LNCaP clone FGC (cell line): Measurements from ENCODE around the gene CCDC174.

Source experiments
- DNase-seq: peaks from one replicate; pipeline ENCODE4 v3.0.0-alpha.2; 2011; ENCODE audit warnings: low read depth
- H3K4me3 ChIP-seq: 2 replicates; pipeline ENCODE4 v1.5.1; 2011; ENCODE audit warnings: mild to moderate bottlenecking, low read depth, low read length, control low read depth
- CTCF ChIP-seq: IDR thresholded peaks from 2 replicates; pipeline ENCODE4 v1.5.1; 2012; ENCODE audit warnings: mild to moderate bottlenecking; ENCODE audit not compliant: control insufficient read depth, insufficient read depth; ENCODE audit errors: extremely low read depth

CCDC174 gene

DNA sequence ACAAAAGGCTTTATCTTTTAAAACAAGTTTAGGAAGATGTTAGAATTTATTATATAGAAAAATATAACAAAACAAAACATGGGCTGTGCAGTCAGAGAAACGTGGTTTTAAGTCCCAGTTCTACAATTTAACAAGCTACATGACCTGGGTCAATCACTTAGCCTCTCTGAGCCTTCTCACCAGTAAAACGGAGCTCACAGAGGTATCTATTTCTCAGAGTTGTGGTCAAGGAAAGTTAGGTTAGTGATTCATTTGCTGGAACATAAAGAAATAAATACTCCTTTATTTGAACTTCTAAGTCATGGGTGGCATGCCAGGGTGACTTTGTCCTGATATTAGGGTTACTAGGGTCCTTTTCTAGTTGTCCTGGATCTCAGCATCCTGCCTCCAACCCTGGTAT, 10.8 kb upstream of the CCDC174 start:
- H3K4me3 ChIP-seq: no peak overlapping the region
- no peak for DNase-seq
- TF ChIP-seq CTCF: no peak

- TF ChIP-seq CTCF: no peak
- H3K4me3 ChIP-seq: no peak overlapping the region
- DNase-seq: no peak
Observed at GRCh38 chr3:14641346-14641745, 10.2 kb upstream of the CCDC174 start.

DNA sequence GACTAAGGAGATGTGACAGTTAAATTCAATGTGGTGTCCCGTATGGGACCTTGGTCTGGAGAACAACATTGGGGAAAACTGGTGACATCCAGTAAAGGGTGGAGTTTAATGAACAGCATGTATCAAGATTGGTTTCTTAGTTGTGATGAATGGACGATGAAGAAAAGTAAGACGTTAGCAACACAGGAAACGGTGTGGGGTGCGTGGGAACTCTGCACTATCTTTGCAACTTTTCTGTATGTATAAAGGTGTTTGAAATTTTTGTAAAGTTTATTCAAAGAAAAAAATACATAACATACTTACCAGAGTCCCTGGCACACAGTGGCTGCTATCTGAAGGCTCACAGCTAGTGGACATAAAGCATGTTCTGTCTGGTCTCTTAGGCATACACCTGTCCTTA, 6.1 kb upstream of the CCDC174 start:
- H3K4me3 ChIP-seq: no peak overlapping the region
- TF ChIP-seq CTCF: no peak
- no peak for DNase-seq

DNA sequence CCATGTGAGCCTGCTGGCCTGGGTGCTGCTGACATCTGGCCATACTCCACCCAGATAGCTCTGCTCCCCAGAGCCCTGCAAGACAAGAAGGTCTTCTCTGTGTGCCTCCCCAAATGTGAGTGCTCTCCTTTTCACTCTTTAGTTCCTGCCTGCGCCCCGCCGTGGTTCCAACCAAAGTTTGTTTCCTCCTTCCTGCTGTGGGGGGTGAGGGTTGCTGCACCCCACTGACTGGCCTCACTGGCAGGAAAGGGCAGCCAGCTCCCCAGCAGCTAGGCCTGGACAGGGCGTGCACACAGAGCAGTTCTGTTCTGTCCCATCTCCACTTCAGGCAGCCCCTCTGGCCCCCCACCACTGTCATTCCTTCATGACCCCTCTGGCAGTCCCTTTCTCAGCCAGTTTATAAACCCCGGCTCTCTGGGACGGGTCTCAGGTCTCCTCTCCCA, 5.4 kb upstream of the CCDC174 start:
- no peak for TF ChIP-seq CTCF
- no peak overlapping the region for H3K4me3 ChIP-seq
- no peak for DNase-seq

DNA sequence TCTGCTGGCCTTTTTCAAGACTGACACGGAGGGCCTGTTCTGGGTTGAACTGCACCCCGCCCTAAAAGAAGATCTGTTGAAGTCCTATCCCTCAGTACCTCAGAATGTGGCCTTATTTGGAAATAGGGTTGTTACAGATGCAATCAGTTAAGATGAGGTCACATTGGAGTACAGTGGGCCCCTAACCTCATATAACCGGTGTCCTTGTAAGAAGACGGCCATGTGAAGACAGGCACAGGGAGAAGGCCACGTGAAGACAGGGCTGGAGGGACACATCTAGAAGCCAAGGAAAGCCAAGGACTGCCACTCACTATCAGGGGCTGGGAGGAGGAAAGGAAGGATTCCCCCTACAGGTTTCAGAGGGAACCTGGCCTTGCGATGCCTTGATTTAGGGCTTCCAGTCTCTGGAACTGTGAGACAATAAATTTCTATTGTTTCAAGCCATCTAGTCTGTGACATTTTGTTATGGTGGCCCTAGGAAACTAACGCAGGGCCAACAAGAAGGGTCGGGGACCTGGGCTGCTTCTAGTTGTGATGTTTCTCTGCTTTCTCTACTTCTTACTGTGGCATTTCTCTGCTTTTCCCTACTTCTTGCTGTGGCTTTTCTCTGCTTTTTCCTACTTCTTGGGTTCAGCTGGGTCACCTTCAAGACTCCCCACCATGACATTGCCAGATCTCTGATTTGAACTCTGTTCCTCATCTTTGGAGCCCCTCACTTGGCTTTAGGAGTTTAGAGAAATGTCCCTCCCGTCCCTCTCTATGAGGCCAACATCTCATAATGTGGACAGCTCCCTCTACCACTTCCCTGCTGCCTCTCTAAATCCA, 4.8 kb upstream of the CCDC174 start:
- no peak overlapping the region for H3K4me3 ChIP-seq
- no peak; the same call in 1 of the 2 replicates for TF ChIP-seq CTCF
- DNase-seq: no peak

GRCh38 chr3:14647976-14648955, 3.3 kb upstream of the CCDC174 start:
- no peak overlapping the region for H3K4me3 ChIP-seq
- TF ChIP-seq CTCF: no peak
- DNase-seq: no peak
